ENCODE results near the gene NCR3LG1. TPM values are rescaled to one million over a fixed set of nuclear protein-coding genes. Genes with fewer than 3 reads are reported as not detected.
A peak's percentile ranks its signal among the peaks of the same experiment; 100 is the strongest.

The NCR3LG1 gene, protein sequence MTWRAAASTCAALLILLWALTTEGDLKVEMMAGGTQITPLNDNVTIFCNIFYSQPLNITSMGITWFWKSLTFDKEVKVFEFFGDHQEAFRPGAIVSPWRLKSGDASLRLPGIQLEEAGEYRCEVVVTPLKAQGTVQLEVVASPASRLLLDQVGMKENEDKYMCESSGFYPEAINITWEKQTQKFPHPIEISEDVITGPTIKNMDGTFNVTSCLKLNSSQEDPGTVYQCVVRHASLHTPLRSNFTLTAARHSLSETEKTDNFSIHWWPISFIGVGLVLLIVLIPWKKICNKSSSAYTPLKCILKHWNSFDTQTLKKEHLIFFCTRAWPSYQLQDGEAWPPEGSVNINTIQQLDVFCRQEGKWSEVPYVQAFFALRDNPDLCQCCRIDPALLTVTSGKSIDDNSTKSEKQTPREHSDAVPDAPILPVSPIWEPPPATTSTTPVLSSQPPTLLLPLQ
- total RNA-seq (2014; rRNA removed; shearing (Covaris generic)) = 12.7 and 14.6 TPM in 2 replicates

DNA sequence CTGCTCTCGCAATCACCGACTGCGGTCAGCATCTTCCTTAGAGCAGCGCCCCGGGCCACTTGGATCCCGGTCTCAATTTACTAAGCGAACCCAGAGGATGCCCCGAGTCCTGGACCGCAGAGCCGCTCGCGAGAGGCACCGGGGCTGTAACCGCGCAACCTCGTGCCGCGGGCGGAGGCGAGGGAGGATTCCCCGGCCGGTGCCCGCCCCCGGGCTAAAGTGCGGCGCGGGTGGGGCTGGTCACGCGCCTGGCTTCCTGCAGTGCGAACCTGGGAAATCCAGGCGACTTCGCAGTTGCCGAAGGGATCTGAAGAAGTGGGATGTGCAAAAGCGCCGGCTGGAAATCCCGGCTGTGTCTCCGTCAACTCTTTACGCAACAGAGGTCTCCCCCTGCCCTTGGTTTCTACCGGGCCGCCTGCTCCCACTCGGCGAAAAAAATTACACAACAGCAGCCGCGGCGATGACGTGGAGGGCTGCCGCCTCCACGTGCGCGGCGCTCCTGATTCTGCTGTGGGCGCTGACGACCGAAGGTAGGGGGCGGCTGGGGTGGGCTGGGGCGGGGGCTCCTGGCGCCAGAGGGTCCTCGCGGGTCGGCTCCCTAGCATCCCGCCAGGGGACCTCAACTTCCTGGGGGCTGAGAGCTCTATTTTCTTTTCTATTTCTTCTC lies at the start of gene NCR3LG1:
NCR3LG1 (plus strand) TSS at position 291 of the 667 bp plus-strand sequence; CDS start at position 461, 170 bp downstream.
- DNase-seq (ENCODE audit: low spot score) = peak; percentile 67

DNA sequence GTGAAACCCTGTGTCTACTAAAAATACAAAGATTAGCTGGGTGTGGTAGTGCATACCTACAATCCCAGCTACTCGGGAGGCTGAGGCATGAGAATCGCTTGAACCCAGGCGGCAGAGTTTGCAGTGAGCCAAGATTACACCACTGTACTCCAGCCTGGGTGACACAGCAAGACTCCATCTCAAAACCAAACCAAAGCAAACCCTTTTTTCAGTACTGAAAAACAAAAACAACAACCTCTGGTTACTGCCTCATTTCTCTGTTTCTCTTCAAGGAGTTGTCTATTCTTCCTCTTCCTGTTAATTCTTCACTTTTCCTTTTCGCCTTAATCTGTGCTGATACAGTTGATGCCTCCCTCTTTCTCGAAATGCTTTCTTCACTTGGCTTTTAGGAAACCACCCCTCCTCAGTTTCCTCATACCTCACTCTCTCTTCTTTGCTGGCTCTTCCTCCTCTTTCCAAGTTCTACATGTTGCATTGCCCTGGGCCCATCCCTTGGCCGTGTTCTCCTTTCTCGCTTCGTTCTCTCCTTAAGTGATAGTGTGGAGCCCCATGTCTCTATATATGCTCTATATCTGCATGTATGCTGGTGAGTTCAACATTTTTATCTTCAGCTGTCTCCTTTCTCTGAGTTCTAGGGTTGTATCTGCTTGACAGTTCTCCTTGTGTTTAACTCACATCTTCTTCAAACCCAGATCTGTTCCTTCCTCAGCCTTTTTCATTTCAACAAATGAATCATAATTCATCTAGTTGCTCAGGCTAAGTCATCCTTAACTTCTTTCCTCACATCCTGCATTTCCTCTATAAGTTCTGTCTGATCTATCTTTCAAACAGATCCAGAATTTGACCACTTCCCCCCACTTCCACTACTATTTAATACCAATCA lies 38.0 kb upstream of the NCR3LG1 start:
- no peak for DNase-seq (ENCODE audit: low spot score)

DNA sequence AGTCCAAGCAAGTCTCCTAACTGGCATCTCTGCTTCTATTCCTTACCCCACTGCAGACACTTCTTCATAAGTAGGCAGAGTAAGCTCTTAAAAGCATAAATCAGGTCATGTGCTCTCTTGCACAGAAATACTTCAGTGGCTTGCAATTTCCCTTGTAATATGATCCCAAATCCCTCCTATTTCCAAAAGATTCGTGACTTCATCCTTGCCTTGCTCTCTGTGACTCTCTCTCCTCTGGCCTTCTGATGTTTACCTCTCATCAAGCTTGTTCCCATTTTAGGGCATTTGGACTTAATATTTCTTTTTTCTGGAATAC lies 37.4 kb upstream of the NCR3LG1 start:
- no peak for DNase-seq (ENCODE audit: low spot score)

DNA sequence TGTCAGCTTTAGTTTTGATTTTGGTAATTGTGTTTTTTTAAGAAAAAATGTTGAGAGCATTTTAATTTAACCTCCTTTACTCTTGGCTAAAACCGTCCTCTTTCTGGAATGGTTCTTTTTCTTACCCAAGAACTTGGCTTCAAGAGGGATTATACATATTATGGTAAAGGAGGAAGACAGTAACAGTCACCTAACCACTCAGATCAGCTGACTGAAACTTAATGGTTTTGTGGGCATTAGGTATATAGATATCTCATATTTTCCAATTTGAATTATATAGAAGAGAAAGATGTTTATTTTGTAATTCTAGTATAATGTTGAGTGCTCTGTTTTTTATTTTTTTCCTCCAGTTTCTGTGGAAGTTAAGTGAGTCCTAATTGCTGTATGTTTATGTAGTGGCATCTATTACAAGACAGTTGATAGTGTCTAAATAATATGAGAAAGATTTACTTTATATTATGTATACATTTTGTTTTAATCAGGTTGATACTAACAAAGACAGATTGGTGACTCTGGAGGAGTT lies 36.6 kb upstream of the NCR3LG1 start:
- no peak for DNase-seq (ENCODE audit: low spot score)

DNA sequence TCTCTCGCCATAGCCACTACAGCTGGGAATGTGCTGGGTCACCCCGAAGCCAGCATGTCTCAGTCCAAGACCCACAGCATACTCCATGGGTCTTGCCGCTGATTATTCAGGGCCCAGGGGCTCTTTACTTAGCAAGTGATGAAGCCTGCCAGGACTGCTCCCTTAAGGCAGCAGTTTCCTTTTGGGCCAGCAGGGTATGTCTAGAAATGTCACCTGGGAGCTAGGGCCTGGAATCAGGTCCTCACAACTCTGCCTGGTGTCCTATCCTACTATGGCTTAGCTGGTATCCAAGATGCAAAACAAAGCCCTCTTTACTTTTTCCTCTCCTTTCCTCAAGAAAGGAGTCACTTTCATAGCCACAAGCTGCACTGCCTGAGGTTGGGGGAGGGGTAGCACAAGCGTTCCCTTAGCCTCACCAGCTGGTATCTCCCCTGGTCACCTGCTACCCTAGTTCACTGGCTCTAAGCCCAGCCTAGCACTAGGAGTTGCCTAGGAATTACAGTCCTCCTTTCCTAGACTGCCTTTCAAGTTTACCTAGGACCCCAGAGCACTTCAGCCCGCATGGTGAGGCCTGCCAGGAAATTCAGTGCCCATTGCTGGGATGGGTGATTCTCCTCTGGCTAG lies 22.6 kb upstream of the NCR3LG1 start:
- no peak for DNase-seq (ENCODE audit: low spot score)

DNA sequence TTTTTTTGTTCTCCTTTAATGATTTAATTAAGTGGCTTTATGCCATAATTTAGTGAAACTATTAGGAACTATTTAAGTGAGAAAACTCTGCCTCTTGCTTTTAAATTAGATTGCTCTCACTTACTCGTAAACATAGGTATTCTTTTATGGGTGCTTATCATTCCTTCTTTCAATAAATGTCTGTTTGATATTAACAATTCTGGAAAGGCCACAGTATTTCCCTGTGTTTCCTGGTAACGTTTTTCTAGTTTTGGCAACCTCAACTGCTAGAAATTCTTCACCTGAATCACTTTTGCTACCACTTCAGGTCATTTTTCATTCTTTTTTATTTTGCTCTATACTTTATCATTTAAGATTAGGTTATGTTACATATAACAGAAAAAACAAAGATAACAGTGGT lies 19.9 kb upstream of the NCR3LG1 start:
- DNase-seq (ENCODE audit: low spot score) = peak; percentile 16

DNA sequence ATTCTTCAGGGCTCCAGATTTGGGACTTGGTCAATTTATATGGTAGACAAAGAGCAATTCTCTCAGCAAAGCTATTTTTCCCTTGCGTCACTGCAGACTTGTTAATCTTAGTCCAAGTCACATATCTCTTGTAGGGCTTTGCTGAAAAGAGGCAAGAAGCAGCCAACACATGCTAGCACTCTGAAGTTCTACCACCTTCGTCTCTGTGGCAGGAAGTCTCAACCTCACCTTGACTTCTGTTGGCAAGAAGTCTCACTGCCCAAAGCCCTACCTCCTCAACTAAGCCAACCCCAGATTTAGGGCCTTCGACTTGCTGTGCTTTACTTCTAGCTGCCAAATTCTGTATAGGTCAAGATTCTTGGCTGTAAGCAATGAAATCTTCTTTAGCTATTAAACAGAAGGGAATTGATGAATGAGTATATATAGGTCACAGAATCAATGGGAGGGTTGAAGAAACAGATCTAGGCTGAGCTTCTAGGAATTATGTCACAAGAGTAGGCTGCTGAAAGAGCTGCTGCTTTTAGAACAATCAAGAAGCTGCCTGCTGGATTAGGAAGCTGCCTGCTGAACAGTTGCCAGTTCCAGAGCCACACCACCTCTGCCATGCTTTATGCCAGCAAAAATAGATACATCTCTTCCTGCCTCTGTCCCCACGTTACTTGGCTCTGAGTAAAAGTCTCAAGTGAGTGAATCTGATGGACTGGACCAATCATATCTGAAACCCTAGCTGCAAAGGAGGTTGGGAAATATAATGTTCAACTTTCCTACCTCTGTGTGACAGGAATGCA lies 17.6 kb upstream of the NCR3LG1 start:
- no peak for DNase-seq (ENCODE audit: low spot score)

DNA sequence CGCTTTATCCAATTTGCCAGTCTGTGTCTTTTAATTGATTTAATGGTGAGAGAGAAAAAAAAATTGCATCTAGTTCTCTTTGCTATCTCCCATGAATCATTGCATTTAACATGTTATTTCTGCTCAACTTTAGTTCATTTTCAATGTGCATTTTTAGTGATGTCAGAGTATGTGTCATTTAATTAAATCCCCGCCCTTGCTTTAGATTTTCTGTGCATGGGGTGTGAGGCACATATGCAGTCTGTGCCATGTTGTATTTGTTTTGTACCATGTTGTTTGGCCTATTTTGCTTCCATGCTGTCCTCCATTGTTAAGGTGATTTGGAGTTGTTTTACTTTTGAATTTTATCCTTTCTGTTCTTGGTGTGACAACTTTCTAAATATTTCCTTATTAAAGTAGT lies 8.3 kb upstream of the NCR3LG1 start:
- DNase-seq (ENCODE audit: low spot score) = no peak

DNA sequence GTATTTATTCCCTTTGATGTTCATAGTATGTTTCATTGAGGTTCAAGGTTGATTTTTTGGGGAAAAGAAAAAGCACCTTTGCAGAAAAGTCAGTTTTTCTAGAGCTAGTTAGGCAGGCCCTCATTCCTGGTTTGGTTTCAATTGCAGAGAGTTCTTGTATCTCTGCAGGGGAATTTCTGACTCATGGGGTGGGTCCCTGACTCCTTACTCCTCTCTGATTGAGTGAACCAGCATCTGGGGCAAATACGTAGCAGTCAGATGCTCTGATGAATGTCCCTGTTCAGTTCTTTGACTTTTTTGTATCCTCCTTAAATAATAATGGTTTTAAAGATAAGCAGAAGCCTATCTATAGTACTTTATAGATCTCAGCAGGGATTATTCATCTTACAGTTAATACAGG lies 7.7 kb upstream of the NCR3LG1 start:
- no peak for DNase-seq (ENCODE audit: low spot score)

DNA sequence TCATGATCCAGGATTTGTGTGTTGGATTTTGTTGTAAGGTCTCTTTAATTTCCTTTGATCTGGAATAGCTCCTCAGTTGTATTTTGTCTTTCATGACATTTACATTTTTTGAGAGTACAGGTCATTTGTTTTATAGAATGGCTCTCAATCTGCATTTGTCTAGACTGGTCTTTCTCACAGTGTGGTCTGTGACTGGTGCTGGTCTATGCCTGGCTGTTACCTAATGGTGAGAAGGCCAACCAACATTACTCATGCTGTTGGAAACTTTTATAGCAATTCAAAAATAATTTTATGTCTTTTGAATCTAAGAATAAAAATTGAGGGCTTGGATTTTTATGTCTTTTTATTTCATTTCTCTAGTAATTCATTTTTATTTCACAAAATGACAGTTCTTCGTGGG lies 3.9 kb upstream of the NCR3LG1 start:
- DNase-seq (ENCODE audit: low spot score) = no peak

DNA sequence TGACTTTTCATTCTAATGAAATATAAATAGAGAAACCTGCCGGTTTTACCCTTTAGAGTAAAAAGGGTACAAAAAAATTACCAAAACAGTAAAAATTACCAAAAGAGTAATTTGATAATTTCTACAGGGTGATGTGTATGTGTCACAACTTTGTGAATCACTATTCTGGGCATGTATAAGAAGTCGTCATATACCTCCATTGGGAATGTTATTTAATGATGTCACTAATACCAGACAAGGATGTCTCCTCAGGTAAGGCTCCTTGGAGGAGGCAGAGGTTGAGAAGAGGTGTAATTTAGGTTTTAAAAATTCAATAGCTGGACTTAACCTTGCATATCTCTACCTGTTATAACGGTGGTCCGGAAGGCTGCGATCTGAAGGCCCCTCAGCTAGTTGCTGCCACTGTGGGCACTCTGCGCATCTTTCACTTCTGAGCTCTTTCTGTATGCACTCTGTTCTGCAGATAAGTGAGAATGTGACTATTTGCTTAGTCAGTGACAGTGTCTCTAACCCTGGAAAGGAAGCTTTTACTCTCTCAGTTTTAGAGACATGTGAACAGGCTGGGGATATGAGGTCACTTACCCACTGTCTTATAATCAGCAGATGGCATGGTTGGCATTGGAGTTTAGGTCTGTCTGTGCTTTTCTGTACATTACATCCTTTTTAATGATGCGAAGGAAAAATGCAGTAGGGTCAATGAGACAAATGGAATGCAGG lies 987 bp upstream of the NCR3LG1 start:
- no peak for DNase-seq (ENCODE audit: low spot score)

DNA sequence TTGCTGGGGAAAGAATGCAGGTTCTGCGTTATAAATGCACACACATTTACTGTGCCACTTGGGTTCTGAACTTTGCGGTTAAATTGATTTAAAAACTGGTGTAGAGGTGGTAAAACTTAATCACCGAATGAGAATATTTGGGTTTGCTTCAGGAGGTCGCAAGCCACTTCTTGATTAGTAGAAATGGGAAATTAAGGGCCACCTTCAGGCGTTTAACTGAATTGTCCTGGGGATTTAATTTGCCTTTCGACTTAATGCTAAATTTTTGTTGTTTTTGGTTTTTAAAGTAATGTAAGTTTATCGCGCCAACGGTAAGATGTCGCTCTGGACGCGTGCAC lies 459 bp upstream of the NCR3LG1 start:
- DNase-seq (ENCODE audit: low spot score) = no peak

DNA sequence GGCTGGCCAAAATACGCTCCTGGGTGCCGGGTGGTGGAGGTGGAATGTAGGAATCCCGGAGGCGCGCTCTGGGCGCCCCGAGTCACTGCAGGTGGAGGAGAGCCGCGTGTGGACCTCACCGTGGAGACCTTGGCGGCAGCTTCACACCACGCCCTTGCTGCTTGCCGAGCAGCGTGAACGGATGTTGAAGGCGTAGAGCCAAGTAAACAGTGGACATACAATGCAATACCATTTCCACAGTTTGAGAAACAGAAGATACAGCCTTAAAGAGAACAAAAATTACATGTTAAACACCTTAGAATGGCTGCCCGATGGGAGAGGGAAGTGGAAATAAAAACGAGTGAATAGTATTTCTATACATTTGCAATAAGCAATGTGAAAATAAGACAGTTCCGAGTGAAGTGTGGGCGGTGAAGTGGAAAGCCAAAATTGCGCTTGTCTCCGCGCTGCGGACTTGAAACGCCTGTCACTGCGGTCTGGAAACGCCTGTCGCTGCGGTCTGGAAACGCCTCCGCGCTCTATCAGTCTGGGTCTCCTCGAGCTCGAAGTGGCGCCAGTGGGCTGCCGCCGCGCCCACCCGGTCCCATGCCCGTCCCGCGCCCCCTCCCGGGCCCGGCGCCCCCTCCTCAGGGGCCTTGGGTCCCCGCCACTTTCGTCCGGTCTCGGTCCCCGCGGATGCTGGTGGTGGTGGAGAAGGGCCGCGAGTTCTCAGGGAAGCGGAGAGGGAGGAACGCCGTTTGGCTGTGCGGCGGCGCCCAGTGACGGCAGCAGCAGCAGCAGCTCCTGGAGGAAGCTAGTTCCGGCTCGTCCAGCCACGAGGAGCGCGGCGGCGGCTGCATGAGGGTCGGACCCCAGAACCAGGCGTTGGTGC lies 1.6 kb downstream of the NCR3LG1 start:
- peak; percentile 76 for DNase-seq (ENCODE audit: low spot score)

DNA sequence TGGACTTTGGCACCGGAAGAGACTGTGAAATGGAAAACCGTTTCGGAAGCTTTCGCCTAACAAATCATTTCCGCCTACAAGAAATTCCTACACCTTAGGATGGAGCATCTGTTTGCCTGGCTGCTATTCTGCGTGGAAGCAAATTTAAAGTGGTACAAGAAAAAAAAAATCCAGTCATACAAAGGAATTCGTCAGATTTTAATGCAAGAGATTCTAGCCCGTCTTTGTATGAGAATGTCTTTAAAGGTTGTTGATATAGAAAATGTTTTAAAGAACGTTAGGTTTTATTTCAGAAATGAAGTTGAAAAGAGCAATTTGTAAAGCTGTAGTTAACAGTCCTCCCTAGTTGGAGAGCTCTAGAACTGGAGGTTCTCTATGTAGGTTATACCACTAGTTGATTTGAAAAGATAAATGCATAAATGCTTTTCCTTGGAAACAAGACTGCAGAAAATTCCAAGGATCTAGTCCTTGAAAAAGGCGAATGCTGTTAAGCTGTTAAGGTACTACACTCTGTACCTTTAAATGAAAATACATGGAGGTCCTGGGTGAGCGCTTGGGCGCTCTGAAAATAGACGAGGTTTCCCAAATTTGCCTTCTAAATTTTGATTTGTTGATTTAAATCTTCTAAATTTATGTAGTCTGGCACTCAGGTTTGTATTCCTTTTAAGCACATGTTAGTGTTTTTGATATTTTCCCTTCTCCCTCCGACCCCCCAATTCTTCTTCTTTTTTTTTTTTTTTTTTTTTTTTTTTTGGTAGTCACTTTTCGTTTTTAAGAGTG lies 2.4 kb downstream of the NCR3LG1 start:
- peak; percentile 85 for DNase-seq (ENCODE audit: low spot score)

DNA sequence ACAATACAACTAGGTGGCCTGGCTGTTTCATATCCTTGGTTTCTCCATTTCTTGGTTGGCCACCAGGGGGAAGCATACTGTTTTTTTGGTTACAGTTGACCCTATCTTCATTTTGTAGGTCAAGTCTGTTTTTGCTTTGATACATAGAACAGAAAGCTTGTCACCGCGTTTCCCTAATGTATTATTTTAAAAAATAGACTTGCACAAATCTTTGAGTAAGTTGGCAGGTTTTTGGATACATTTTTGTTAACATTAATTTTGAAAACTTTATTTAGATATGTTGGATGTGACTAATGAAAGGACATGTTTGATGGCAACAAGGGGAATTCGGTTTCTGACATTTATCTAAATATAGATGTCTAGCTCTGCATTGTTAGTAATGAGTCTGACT lies 3.0 kb downstream of the NCR3LG1 start:
- DNase-seq (ENCODE audit: low spot score) = peak; percentile 88

DNA sequence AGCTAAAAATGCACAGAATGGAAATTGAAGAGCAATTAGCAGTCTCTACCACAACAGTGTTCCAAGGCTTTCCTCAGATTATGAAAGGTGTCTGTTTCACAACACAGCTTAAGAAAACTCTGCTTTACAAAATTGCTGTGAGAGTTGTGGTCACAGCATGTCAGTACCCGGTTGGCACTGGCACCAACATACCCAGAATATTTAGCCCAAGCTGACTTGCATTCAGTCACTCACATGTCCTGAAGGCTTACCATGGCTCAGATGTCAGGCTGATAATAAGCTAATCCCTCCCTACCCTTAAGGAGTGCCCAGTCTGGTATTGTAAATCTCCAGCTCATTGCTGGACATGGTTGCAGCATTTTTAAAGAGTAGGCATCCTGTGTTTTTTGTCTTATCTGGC lies 14.9 kb downstream of the NCR3LG1 start:
- DNase-seq (ENCODE audit: low spot score) = no peak

DNA sequence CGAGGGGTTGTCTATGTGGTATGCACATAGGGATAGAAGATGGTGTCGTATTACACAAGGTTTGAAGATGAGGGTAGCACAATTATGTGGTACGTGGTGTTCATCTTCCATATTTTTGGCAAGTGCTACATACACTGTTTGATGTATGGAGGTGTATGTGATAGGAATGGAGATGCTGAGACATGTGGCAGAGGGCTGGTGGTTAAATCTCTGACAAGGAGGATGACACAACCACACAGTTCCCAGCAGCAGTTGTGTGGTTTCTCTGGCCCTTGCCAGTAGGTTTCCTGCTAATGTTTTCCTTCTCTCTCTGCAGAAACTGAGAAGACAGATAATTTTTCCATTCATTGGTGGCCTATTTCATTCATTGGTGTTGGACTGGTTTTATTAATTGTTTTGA lies 17.0 kb downstream of the NCR3LG1 start:
- DNase-seq (ENCODE audit: low spot score) = no peak

DNA sequence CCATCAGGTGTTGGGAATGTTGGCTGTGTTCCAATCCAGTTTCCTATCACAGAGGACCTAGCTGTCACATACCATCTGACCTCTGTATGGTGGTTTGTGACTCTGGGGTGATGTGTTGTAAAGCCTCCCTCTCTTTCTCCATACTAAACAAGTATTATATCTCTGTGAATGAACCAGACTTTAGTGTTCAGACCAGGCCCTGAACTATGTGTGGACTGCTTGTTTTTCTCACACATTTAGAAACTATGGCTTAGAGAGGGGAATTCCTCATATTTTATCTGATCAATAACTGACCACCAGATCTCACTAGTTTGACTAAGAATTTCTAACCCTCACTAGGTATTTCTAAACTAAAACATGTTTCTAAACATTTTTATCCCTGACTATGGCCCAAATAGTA lies 17.5 kb downstream of the NCR3LG1 start:
- no peak for DNase-seq (ENCODE audit: low spot score)
